A549 (cell line): ENCODE data around the gene CASP8. TPM values are rescaled to one million over a fixed set of nuclear protein-coding genes. Genes with fewer than 3 reads are reported as not detected.

Experiments used
- ATAC-seq, 2 experiments: fragments of 200-7000 bp in 1 of 2; fragments of >200 bp in 1 of 2; cut with Nextera tagmentation in 1 of 2; cut with Tn5 transposase in 1 of 2; 3 replicates each; pipeline versions ENCODE4 v1.8.0 to v1.9.1; 2018 to 2020; ENCODE audit warnings: mild to moderate bottlenecking in 1 of 2, moderate library complexity in 1 of 2
- CTCF ChIA-PET: fragments of 300-600 bp; sonication (Branson Sonifier 250); formaldehyde crosslinking; extraction: SDS; loops from one replicate; lab custom pipeline; 2021; ENCODE audit warnings: antibody characterized with exemption, inconsistent platforms; lab: Yijun Ruan, JAX
- POLR2A ChIA-PET: fragments of 350-600 bp; formaldehyde crosslinking; extraction: SDS; loops from one replicate; lab custom pipeline; 2021; ENCODE audit warnings: antibody characterized with exemption, inconsistent platforms; lab: Yijun Ruan, JAX
- DNase-seq, 2 experiments: peaks; one replicate each; pipeline versions ENCODE4 v3.0.0 to v3.0.0-alpha.2; 2011 to 2016; ENCODE audit warnings: low read depth in 1 of 2, low spot score in 1 of 2
- FAIRE-seq: peaks from 2 replicates; lab custom pipeline; 2011; peaks lifted over from hg19 to GRCh38; lab: Jason Lieb, UNC
- H3K27ac ChIP-seq, 2 experiments: fragments of >200 bp; sonication (Bioruptor Twin); formaldehyde crosslinking; 3 replicates each; pipeline ENCODE4 v1.5.1; 2016 to 2017
- H3K4me1 ChIP-seq: fragments of >200 bp; sonication (Bioruptor Twin); formaldehyde crosslinking; 3 replicates; pipeline ENCODE4 v1.6.1; 2016
- H3K4me2 ChIP-seq: fragments of >200 bp; sonication (Bioruptor Twin); formaldehyde crosslinking; 3 replicates; pipeline ENCODE4 v1.6.1; 2016
- H3K4me3 ChIP-seq: fragments of >200 bp; sonication (Bioruptor Twin); formaldehyde crosslinking; 3 replicates; pipeline ENCODE4 v1.5.1; 2016
- H3K9me3 ChIP-seq: fragments of >200 bp; sonication (Bioruptor Twin); formaldehyde crosslinking; 3 replicates; pipeline ENCODE4 v1.6.1; 2016
- BHLHE40 ChIP-seq: IDR thresholded peaks from 2 replicates; pipeline ENCODE4 v1.6.1; 2012; ENCODE audit warnings: low read depth, low read length, inconsistent platforms
- CBX2 ChIP-seq: fragments of 200-600 bp; sonication (generic); IDR thresholded peaks from 2 replicates; pipeline ENCODE4 v1.6.1; 2016; ENCODE audit warnings: low read depth, mild to moderate bottlenecking, borderline replicate concordance
- CEBPB ChIP-seq, 2 experiments: fragments of >200 bp in 1 of 2; sonication (Bioruptor Twin) in 1 of 2; formaldehyde crosslinking in 1 of 2; IDR thresholded peaks; 2 replicates each; pipeline ENCODE4 v1.6.1; 2012 to 2016
- CHD2 ChIP-seq: fragments of 150-350 bp; IDR thresholded peaks from 2 replicates; pipeline ENCODE4 v1.6.1; 2014; ENCODE audit warnings: low read length; ENCODE audit not compliant: partially characterized antibody
- EP300 ChIP-seq, 2 experiments: fragments of >200 bp; sonication (Bioruptor Twin); formaldehyde crosslinking; IDR thresholded peaks; 2 replicates in 1 of 2; 3 replicates in 1 of 2; pipeline ENCODE4 v1.6.1; 2016 to 2017
- HMGXB4 ChIP-seq: fragments of 250-450 bp; sonication (Bioruptor Pico); IDR thresholded peaks from 2 replicates; pipeline ENCODE4 v1.5.0; 2021; ENCODE audit warnings: mild to moderate bottlenecking, moderate library complexity, borderline replicate concordance
- JUN ChIP-seq, 2 experiments: fragments of >200 bp; sonication (Bioruptor Twin); formaldehyde crosslinking; IDR thresholded peaks; 2 replicates in 1 of 2; 3 replicates in 1 of 2; pipeline ENCODE4 v1.6.1; 2016 to 2017
- JUNB ChIP-seq: fragments of >200 bp; sonication (Bioruptor Twin); formaldehyde crosslinking; IDR thresholded peaks from 2 replicates; pipeline ENCODE4 v1.6.1; 2016
- MAX ChIP-seq: IDR thresholded peaks from 2 replicates; pipeline ENCODE4 v1.6.1; 2012
- MAZ ChIP-seq: fragments of 150-350 bp; IDR thresholded peaks from 2 replicates; pipeline ENCODE4 v1.6.1; 2014; ENCODE audit warnings: antibody characterized with exemption, low read depth, low read length, borderline replicate concordance
- POLR2A ChIP-seq: IDR thresholded peaks from 2 replicates; pipeline ENCODE4 v1.6.1; 2012; ENCODE audit warnings: mild to moderate bottlenecking, low read length
- RAD21 ChIP-seq, 2 experiments: fragments of >200 bp in 1 of 2; sonication (Bioruptor Twin) in 1 of 2; formaldehyde crosslinking in 1 of 2; IDR thresholded peaks in 1 of 2; conservative IDR thresholded peaks in 1 of 2; 2 replicates in 1 of 2; 3 replicates in 1 of 2; pipeline ENCODE4 v1.6.1; 2012 to 2018; ENCODE audit warnings: inconsistent platforms in 1 of 2
- RCOR1 ChIP-seq: fragments of 150-350 bp; IDR thresholded peaks from 2 replicates; pipeline ENCODE4 v1.6.1; 2014; ENCODE audit warnings: antibody characterized with exemption, low read length, low read depth
- TFCP2L1 ChIP-seq: fragments of 250-450 bp; sonication (Bioruptor Pico); IDR thresholded peaks from 2 replicates; pipeline ENCODE4 v1.5.0; 2021; ENCODE audit warnings: mild to moderate bottlenecking
- ZFP36 ChIP-seq: fragments of 450-650 bp; IDR thresholded peaks from 2 replicates; pipeline ENCODE4 v1.6.1; 2014; ENCODE audit warnings: borderline replicate concordance; ENCODE audit not compliant: partially characterized antibody
- WGBS: methylation state at CpG from one replicate; pipeline ENCODE4 v1.1.6; 2017; ENCODE audit errors: missing lambda C conversion rate; 5-methylcytosine and 5-hydroxymethylcytosine counted together
- polyA plus RNA-seq, 4 experiments: library from polyadenylated mRNA; depleted of rRNA in 3 of 4; stranded (reverse); fragments of >200 nt; fragmentation: RNase III in 1 of 4; extraction: RNeasy Plus Mini Kit Qiagen cat#74134 plus additional on column Dnase treatment in 1 of 4; gene quantifications; 2 replicates in 3 of 4; 3 replicates in 1 of 4; pipeline ENCODE4 v1.2.3, GENCODE V29; 2011 to 2017
- TF ChIP-seq, protein P1 (sequence below): fragments of >200 bp; sonication (Bioruptor Twin); formaldehyde crosslinking; IDR thresholded peaks from 3 replicates; pipeline ENCODE4 v1.6.1; 2016
- TF ChIP-seq, protein P2 (sequence below): IDR thresholded peaks from 2 replicates; pipeline ENCODE4 v1.6.1; 2012; ENCODE audit warnings: low read depth, borderline replicate concordance
- TF ChIP-seq, protein P3 (sequence below): fragments of 450-650 bp; IDR thresholded peaks from 2 replicates; pipeline ENCODE4 v1.6.1; 2014; ENCODE audit warnings: antibody characterized with exemption

CASP8 gene
- polyA plus RNA-seq, 2 of the 4 experiments (the other 2 are of a cell fraction), result 40.2 to 65.2 TPM

DNA sequence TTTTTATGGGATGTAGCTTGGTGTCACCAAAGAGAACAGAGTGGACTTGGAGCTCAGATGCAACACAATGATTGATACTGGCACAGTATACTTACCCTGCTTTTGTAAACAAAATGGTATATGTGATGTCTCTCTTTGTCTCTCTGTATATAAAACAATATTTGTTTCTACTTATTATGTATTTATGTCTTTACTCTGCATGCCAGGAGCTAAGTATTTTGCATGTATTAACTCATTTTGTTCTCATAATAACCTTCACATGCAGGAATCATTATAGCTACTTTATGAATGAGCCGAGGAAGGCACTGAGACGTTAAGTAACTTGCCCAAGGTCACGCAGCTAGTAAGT lies 27.9 kb upstream of the CASP8 start:
- ChIA-PET CTCF (interaction anchor here (0.6 to 2.8 kb wide), 49 partner anchors 9 to 627 kb away, joined by 3 to 47 read pairs (median 4); partner anchors contain the start of genes ALS2, CASP10 and CLK1), POLR2A (interaction anchor here (0.8 to 2.9 kb wide), 7 partner anchors 49 to 326 kb away, joined by 3 to 23 read pairs (median 5); partner anchors contain the start of genes CASP10 and ORC2)
- FAIRE-seq (no peak), DNase-seq (no peak), ATAC-seq (no peak)
- Histone ChIP-seq H3K4me2 (peak overlapping the region; percentile 67), H3K4me1 (peaks cover 23% of the 10 kb centered on the region), H3K9me3 (no peaks in the 10 kb centered on the region), H3K4me3 (peak overlapping the region; percentile 62; the same call in 2 of the 3 replicates), H3K27ac (peak overlapping the region; percentile 75 to 88; a peak in 5 of 6 replicates)
- WGBS, result 23% methylated on average over 3 of the region's 3 CpGs
- TF ChIP-seq RAD21 (conservative IDR thresholded peaks at IDR 0.05 in 1 of 2, IDR thresholded peaks at IDR 0.05 in 1 of 2), result 0 out of 5 replicates have a peak, but pooled peaks of 1 of the 2 experiments have one; percentile 7
- TF ChIP-seq, protein P1, sequence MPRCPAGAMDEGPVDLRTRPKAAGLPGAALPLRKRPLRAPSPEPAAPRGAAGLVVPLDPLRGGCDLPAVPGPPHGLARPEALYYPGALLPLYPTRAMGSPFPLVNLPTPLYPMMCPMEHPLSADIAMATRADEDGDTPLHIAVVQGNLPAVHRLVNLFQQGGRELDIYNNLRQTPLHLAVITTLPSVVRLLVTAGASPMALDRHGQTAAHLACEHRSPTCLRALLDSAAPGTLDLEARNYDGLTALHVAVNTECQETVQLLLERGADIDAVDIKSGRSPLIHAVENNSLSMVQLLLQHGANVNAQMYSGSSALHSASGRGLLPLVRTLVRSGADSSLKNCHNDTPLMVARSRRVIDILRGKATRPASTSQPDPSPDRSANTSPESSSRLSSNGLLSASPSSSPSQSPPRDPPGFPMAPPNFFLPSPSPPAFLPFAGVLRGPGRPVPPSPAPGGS, result no peak

DNA sequence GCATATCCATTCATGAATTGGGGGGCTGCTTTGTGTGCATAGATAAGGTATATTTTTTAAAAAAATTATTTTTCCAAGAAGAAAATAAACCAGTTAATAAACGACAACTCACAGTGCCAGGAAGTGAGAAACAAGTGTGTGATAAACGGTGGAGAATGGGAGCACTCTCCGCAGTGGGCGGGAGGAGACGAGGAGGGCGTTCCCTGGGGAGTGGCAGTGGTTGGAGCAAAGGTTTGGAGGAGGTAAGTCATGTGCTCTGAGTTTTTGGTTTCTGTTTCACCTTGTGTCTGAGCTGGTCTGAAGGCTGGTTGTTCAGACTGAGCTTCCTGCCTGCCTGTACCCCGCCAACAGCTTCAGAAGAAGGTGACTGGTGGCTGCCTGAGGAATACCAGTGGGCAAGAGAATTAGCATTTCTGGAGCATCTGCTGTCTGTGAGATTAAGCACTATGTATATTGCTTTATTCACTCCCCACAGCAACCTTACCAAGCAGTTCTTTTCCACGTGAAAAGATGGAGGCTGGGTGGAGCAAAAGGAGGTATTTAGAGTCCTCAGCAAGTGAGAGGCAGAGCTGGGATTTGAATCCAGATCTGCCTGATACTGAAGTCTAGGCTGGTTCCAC lies 27.0 kb upstream of the CASP8 start:
- no peaks in the 10 kb centered on the region for H3K9me3 ChIP-seq
- ATAC-seq (peak; percentile 89 to 96), DNase-seq (peak; percentile 79 to 91), FAIRE-seq (no peak)
- CTCF ChIA-PET, result interaction anchor here (0.6 to 2.8 kb wide), 11 partner anchors 14 to 332 kb away, joined by 3 to 47 read pairs (median 5); partner anchors contain the start of genes CASP10, HYCC2 and NDUFB3
- under 1% methylated on average over 8 of the region's 8 CpGs for WGBS
- H3K4me1 ChIP-seq, result peaks cover 23% of the 10 kb centered on the region
- TF ChIP-seq CBX2, result no peak
- peak; percentile 78 for TF ChIP-seq MAX
- TF ChIP-seq, protein P2, sequence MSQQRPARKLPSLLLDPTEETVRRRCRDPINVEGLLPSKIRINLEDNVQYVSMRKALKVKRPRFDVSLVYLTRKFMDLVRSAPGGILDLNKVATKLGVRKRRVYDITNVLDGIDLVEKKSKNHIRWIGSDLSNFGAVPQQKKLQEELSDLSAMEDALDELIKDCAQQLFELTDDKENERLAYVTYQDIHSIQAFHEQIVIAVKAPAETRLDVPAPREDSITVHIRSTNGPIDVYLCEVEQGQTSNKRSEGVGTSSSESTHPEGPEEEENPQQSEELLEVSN, result no peak
- TF ChIP-seq JUNB, result no peak
- no peak for TF ChIP-seq CEBPB (IDR thresholded peaks at IDR 0.05)
- 0 out of 5 replicates have a peak, but pooled peaks of 1 of the 2 experiments have one; percentile 37 for TF ChIP-seq JUN (IDR thresholded peaks at IDR 0.05)
- no peak for TF ChIP-seq TFCP2L1
- no peak for TF ChIP-seq RCOR1
- TF ChIP-seq, protein P1, result 0 out of 3 replicates have a peak, but pooled peaks have one; percentile 57
- TF ChIP-seq, protein P3, sequence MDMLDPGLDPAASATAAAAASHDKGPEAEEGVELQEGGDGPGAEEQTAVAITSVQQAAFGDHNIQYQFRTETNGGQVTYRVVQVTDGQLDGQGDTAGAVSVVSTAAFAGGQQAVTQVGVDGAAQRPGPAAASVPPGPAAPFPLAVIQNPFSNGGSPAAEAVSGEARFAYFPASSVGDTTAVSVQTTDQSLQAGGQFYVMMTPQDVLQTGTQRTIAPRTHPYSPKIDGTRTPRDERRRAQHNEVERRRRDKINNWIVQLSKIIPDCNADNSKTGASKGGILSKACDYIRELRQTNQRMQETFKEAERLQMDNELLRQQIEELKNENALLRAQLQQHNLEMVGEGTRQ, result peak; percentile 74
- TF ChIP-seq EP300 (IDR thresholded peaks at IDR 0.05), result no peak
- peak; percentile 50 for TF ChIP-seq POLR2A
- no peak for TF ChIP-seq BHLHE40
- TF ChIP-seq CHD2, result no peak
- TF ChIP-seq HMGXB4 (CRISPR knock-in tag), result no peak
- TF ChIP-seq ZFP36, result no peak
- TF ChIP-seq MAZ, result no peak
- POLR2A ChIA-PET, result interaction anchor here (0.7 to 2.9 kb wide), 6 partner anchors 50 to 820 kb away, joined by 3 to 23 read pairs (median 4); partner anchors contain the start of gene CASP10
- H3K4me3 ChIP-seq, result peak overlapping the region; percentile 62
- H3K27ac ChIP-seq, result peak overlapping the region; percentile 75 to 88
- H3K4me2 ChIP-seq, result peak overlapping the region; percentile 67
